H1 (cell line): Measurements from ENCODE around the gene SGSH. TPM values are rescaled to one million over a fixed set of nuclear protein-coding genes. Genes with fewer than 3 reads are reported as not detected.

Experiments used
- CTCF ChIA-PET: fragments of 300-600 bp; sonication (Branson Sonifier 250); formaldehyde crosslinking; loops from one replicate; lab custom pipeline; 2021; ENCODE audit not compliant: partially characterized antibody; lab: Charles Lee
- POLR2A ChIA-PET: fragments of 300-600 bp; sonication (Branson Sonifier 250); formaldehyde crosslinking; loops from one replicate; lab custom pipeline; 2021; ENCODE audit warnings: inconsistent platforms; ENCODE audit not compliant: partially characterized antibody; lab: Charles Lee
- DNase-seq, 2 experiments: peaks; one replicate each; pipeline versions ENCODE4 v3.0.0 to v3.0.0-alpha.2; 2010 to 2022; ENCODE audit warnings: low spot score in 2 of 2, low read depth in 1 of 2, mixed read lengths in 1 of 2
- FAIRE-seq: peaks from 2 replicates; lab custom pipeline; 2011; peaks lifted over from hg19 to GRCh38; lab: Jason Lieb, UNC
- H2AFZ ChIP-seq: 2 replicates; pipeline ENCODE4 v1.8.1; 2012; ENCODE audit warnings: low read length, inconsistent platforms
- H2AK5ac ChIP-seq: 2 replicates; pipeline ENCODE4 v1.6.1; 2013; ENCODE audit warnings: low read depth, low read length
- H2BK120ac ChIP-seq: replicated peaks from 2 replicates; pipeline ENCODE3; 2013; ENCODE audit warnings: low read depth, low read length, inconsistent platforms
- H2BK12ac ChIP-seq: 2 replicates; pipeline ENCODE4 v1.6.1; 2013; ENCODE audit warnings: low read depth, low read length
- H2BK15ac ChIP-seq: 2 replicates; pipeline ENCODE4 v1.6.1; 2013; ENCODE audit warnings: low read length
- H2BK20ac ChIP-seq: 2 replicates; pipeline ENCODE4 v1.6.1; 2013; ENCODE audit warnings: low read length
- H2BK5ac ChIP-seq: 2 replicates; pipeline ENCODE4 v1.6.1; 2013; ENCODE audit warnings: low read depth, low read length
- H3K14ac ChIP-seq: 2 replicates; pipeline ENCODE4 v1.6.1; 2013; ENCODE audit warnings: inconsistent platforms; ENCODE audit not compliant: insufficient read length
- H3K18ac ChIP-seq: 2 replicates; pipeline ENCODE4 v1.6.1; 2013; ENCODE audit warnings: low read length; ENCODE audit errors: extremely low read depth
- H3K23ac ChIP-seq: 2 replicates; pipeline ENCODE4 v1.6.1; 2013; ENCODE audit warnings: inconsistent platforms; ENCODE audit not compliant: insufficient read length
- H3K23me2 ChIP-seq: 2 replicates; pipeline ENCODE4 v1.6.1; 2013; ENCODE audit warnings: low read depth, low read length
- H3K27ac ChIP-seq: 2 replicates; pipeline ENCODE4 v1.6.1; 2011; ENCODE audit warnings: low read depth, low read length, inconsistent platforms
- H3K27me3 ChIP-seq, 4 experiments: replicated peaks in 1 of 4; 1 replicate in 1 of 4; 2 replicates in 3 of 4; pipeline versions ENCODE4 v1.6.1 to v1.8.1; 2011 to 2013; ENCODE audit warnings: low read length in 3 of 4, mild to moderate bottlenecking in 3 of 4, inconsistent platforms in 2 of 4, mixed read lengths in 2 of 4, moderate library complexity in 1 of 4; ENCODE audit not compliant: control insufficient read depth in 3 of 4, insufficient read depth in 3 of 4; ENCODE audit errors: extremely low read depth in 1 of 4
- H3K36me3 ChIP-seq, 4 experiments: 2 replicates each; pipeline versions ENCODE4 v1.6.1 to v1.8.1; 2011 to 2013; ENCODE audit warnings: mild to moderate bottlenecking in 4 of 4, low read length in 3 of 4, moderate library complexity in 2 of 4, control low read depth in 1 of 4, inconsistent platforms in 1 of 4; ENCODE audit not compliant: insufficient read depth in 4 of 4, control insufficient read depth in 2 of 4
- H3K4ac ChIP-seq: replicated peaks from 2 replicates; pipeline ENCODE3; 2013; ENCODE audit warnings: low read length, low read depth, mixed read lengths, inconsistent platforms; ENCODE audit not compliant: insufficient read length
- H3K4me1 ChIP-seq, 4 experiments: replicated peaks in 1 of 4; 1 replicate in 1 of 4; 2 replicates in 3 of 4; pipeline versions ENCODE4 v1.6.1 to v1.8.1; 2011 to 2013; ENCODE audit warnings: low read length in 3 of 4, inconsistent platforms in 2 of 4, mixed read lengths in 1 of 4; ENCODE audit not compliant: insufficient read depth in 4 of 4, control insufficient read depth in 3 of 4
- H3K4me2 ChIP-seq, 2 experiments: 2 replicates each; pipeline versions ENCODE4 v1.6.1 to v1.8.1; 2011 to 2013; ENCODE audit warnings: low read depth in 2 of 2, low read length in 2 of 2, control low read depth in 1 of 2, inconsistent platforms in 1 of 2, mild to moderate bottlenecking in 1 of 2; ENCODE audit not compliant: insufficient read depth in 1 of 2
- H3K4me3 ChIP-seq, 4 experiments: fragments of 200-600, 300-600 bp in 1 of 4; sonication (generic), shearing (Covaris generic), sonication (Bioruptor Twin) in 1 of 4; 2 replicates each; pipeline versions ENCODE4 v1.5.1 to v1.8.1; 2011 to 2016; ENCODE audit warnings: low read length in 4 of 4, low read depth in 3 of 4, control low read depth in 2 of 4, inconsistent platforms in 2 of 4, mild to moderate bottlenecking in 2 of 4, mixed read lengths in 1 of 4, moderate library complexity in 1 of 4; ENCODE audit not compliant: insufficient read depth in 2 of 4; ENCODE audit errors: extremely low read depth in 1 of 4
- H3K56ac ChIP-seq: replicated peaks from 2 replicates; pipeline ENCODE3; 2013; ENCODE audit warnings: low read depth, mild to moderate bottlenecking, mixed read lengths, low read length, inconsistent platforms; ENCODE audit not compliant: insufficient read length
- H3K79me1 ChIP-seq: 2 replicates; pipeline ENCODE4 v1.6.1; 2013; ENCODE audit warnings: low read depth, low read length, control low read depth
- H3K79me2 ChIP-seq, 2 experiments: 2 replicates each; pipeline versions ENCODE4 v1.6.1 to v1.8.1; 2012 to 2013; ENCODE audit warnings: low read length in 2 of 2, mild to moderate bottlenecking in 2 of 2, inconsistent platforms in 1 of 2; ENCODE audit not compliant: insufficient read depth in 2 of 2, control insufficient read depth in 1 of 2
- H3K9ac ChIP-seq, 4 experiments: replicated peaks in 1 of 4; 1 replicate in 1 of 4; 2 replicates in 3 of 4; pipeline versions ENCODE4 v1.6.1 to v1.8.1; 2011 to 2013; ENCODE audit warnings: low read depth in 3 of 4, low read length in 3 of 4, control low read depth in 2 of 4, mild to moderate bottlenecking in 2 of 4, moderate library complexity in 2 of 4, inconsistent platforms in 1 of 4; ENCODE audit errors: extremely low read depth in 1 of 4
- H3K9me3 ChIP-seq, 2 experiments: 2 replicates each; pipeline versions ENCODE4 v1.6.1 to v1.8.1; 2012 to 2013; ENCODE audit warnings: mild to moderate bottlenecking in 2 of 2, moderate library complexity in 2 of 2, control low read depth in 1 of 2, inconsistent platforms in 1 of 2, low read depth in 1 of 2, low read length in 1 of 2, mixed read lengths in 1 of 2; ENCODE audit not compliant: insufficient read depth in 2 of 2
- H4K20me1 ChIP-seq, 2 experiments: replicated peaks in 1 of 2; 2 replicates each; pipeline versions ENCODE3 to v1.8.1; 2011 to 2013; ENCODE audit warnings: inconsistent platforms in 2 of 2, low read length in 2 of 2, mild to moderate bottlenecking in 1 of 2; ENCODE audit not compliant: insufficient read depth in 2 of 2, control insufficient read depth in 1 of 2
- H4K5ac ChIP-seq: 2 replicates; pipeline ENCODE4 v1.6.1; 2013; ENCODE audit warnings: low read length, low read depth, mixed read lengths, inconsistent platforms; ENCODE audit not compliant: insufficient read length
- H4K8ac ChIP-seq: 2 replicates; pipeline ENCODE4 v1.8.0; 2013; ENCODE audit warnings: mild to moderate bottlenecking, moderate library complexity, low read length, inconsistent platforms; ENCODE audit not compliant: insufficient read depth; ENCODE audit errors: extremely low read depth
- H4K91ac ChIP-seq: replicated peaks from 2 replicates; pipeline ENCODE3; 2013; ENCODE audit warnings: low read length, mixed read lengths, inconsistent platforms; ENCODE audit not compliant: insufficient read length
- EZH2 ChIP-seq: fragments of 200-600 bp; sonication (generic); IDR thresholded peaks from 2 replicates; pipeline ENCODE4 v1.7.1; 2012; ENCODE audit warnings: low read depth, mild to moderate bottlenecking, moderate library complexity, low read length, inconsistent platforms; ENCODE audit not compliant: severe bottlenecking
- PHF8 ChIP-seq: fragments of 200-600 bp; sonication (generic); conservative IDR thresholded peaks from 2 replicates; pipeline ENCODE4 v1.7.1; 2012; ENCODE audit warnings: low read depth, mild to moderate bottlenecking, inconsistent platforms, low read length, moderate library complexity
- POU5F1 ChIP-seq: IDR thresholded peaks from 2 replicates; pipeline ENCODE4 v1.6.1; 2011; ENCODE audit warnings: low read depth, mild to moderate bottlenecking, low read length, moderate library complexity
- RXRA ChIP-seq: IDR thresholded peaks from 2 replicates; pipeline ENCODE4 v1.6.1; 2011; ENCODE audit warnings: low read depth, mild to moderate bottlenecking, low read length, moderate library complexity; ENCODE audit not compliant: insufficient read depth
- SIN3A ChIP-seq, 2 experiments: IDR thresholded peaks in 1 of 2; conservative IDR thresholded peaks in 1 of 2; 2 replicates each; pipeline ENCODE4 v1.6.1; 2011 to 2012; ENCODE audit warnings: low read length in 2 of 2, improper control_type of control experiment in 1 of 2, low read depth in 1 of 2, mild to moderate bottlenecking in 1 of 2
- TBP ChIP-seq: IDR thresholded peaks from 2 replicates; pipeline ENCODE4 v1.6.1; 2011; ENCODE audit warnings: low read depth, low read length, improper control_type of control experiment
- USF2 ChIP-seq: IDR thresholded peaks from 2 replicates; pipeline ENCODE4 v1.6.1; 2011; ENCODE audit warnings: low read length, improper control_type of control experiment
- YY1 ChIP-seq: IDR thresholded peaks from 2 replicates; pipeline ENCODE4 v1.6.1; 2011; ENCODE audit warnings: low read depth, mild to moderate bottlenecking, low read length
- WGBS, 2 experiments: shearing (Covaris generic) in 1 of 2; methylation state at CpG; one replicate each; pipeline versions ENCODE4 v1.1.6 to v1.1.7; 2013 to 2015; ENCODE audit warnings: low lambda C conversion rate in 2 of 2, mixed read lengths in 2 of 2, inconsistent platforms in 1 of 2, low coverage in 1 of 2, missing lambda C conversion rate in 1 of 2; ENCODE audit not compliant: insufficient replicate concordance in 2 of 2, insufficient coverage in 1 of 2, insufficient read length in 1 of 2; ENCODE audit errors: extremely low coverage in 1 of 2, missing lambda C conversion rate in 1 of 2; 5-methylcytosine and 5-hydroxymethylcytosine counted together
- polyA plus RNA-seq, 7 experiments: library from polyadenylated mRNA; depleted of rRNA in 3 of 7; stranded (reverse) in 5 of 7; unstranded in 2 of 7; fragments of >200 nt in 5 of 7; fragments of 200-250 nt in 2 of 7; gene quantifications; 1 replicate in 5 of 7; 2 replicates in 1 of 7; 4 replicates in 1 of 7; pipeline versions ENCODE4 v1.2.1 to v1.2.3, GENCODE V29; 2011 to 2013; ENCODE audit warnings: missing spikeins in 2 of 7, mixed read lengths in 2 of 7
- total RNA-seq: library from RNA; stranded (reverse); fragmentation: NEBNext Ultra II Directional; extraction: Animal tissue kit (Norgen Biotek cat#: 25700); gene quantifications from 2 replicates; pipeline ENCODE4 v1.2.1, GENCODE V29; 2021
- TF ChIP-seq, protein P1 (sequence below), 3 experiments: IDR thresholded peaks; 1 replicate in 2 of 3; 2 replicates in 1 of 3; pipeline versions ENCODE4 v1.5.1 to v1.6.1; 2011; ENCODE audit warnings: low read length in 3 of 3, mild to moderate bottlenecking in 3 of 3, inconsistent platforms in 2 of 3, low read depth in 1 of 3, moderate library complexity in 1 of 3; ENCODE audit not compliant: insufficient read depth in 1 of 3; ENCODE audit errors: control extremely low read depth in 1 of 3

The SGSH gene
- total and polyA plus RNA-seq, 2 of the 8 experiments (the other 6 are each of a cell fraction or from before 2014, with no cell fraction given), result 18.0 to 19.6 TPM

DNA sequence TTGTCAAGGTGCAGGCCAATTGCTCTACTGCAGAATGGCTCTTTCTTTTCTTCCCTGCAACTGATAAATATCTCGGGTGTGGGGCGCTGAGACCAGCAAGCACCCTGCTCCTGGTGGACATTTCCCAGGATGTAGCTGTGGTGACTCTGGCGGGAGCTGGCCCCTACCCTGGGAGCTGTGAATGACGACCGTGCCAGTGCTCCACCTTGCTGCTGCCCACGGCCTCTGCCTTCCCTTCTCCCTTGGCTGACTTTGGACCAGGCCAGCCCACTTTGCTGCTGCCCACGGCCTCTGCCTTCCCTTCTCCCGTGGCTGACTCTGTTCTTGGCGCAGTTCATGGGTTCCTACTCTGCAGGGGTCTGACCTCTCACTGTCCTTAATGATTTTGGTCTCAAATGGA, 34.2 kb downstream of the SGSH start:
- Histone ChIP-seq H4K5ac (no peak overlapping the region), H2BK20ac (no peak overlapping the region), H2BK12ac (no peak overlapping the region), H3K9ac (no peak overlapping the region), H3K4me2 (no peak overlapping the region), H2BK5ac (no peak overlapping the region), H3K14ac (no peak overlapping the region), H4K8ac (peak overlapping the region; percentile 39; the same call in 1 of the 2 replicates), H3K79me1 (no peaks in the 10 kb centered on the region; the same call in 1 of the 2 replicates), H3K79me2 (no peaks in the 10 kb centered on the region), H3K36me3 (no peaks in the 10 kb centered on the region), H2AK5ac (no peak overlapping the region), H4K91ac (no peak overlapping the region), H2BK15ac (no peak overlapping the region), H3K4ac (no peak overlapping the region), H3K27ac (no peak overlapping the region), H3K4me3 (no peak overlapping the region), H3K56ac (no peak overlapping the region), H2BK120ac (no peak overlapping the region), H3K23me2 (no peaks in the 10 kb centered on the region), H3K23ac (no peak overlapping the region), H3K18ac (no peak overlapping the region), H4K20me1 (no peaks in the 10 kb centered on the region), H3K9me3 (no peaks in the 10 kb centered on the region), H3K27me3 (no peaks in the 10 kb centered on the region), H2AFZ (no peak overlapping the region), H3K4me1 (no peaks in the 10 kb centered on the region)
- POLR2A ChIA-PET, result interaction anchor here (1.4 kb wide), 1 partner anchor 10 kb away, joined by 3 read pairs; no protein-coding TSS in a partner anchor
- no peak for FAIRE-seq
- CTCF ChIA-PET, result interaction anchor here (0.6 to 8.9 kb wide), 4 partner anchors 8 to 1765 kb away, joined by 3 to 73 read pairs (median 4); no protein-coding TSS in a partner anchor
- no peak for DNase-seq
- 92% methylated on average over 9 of the region's 9 CpGs; no CpG with 5 or more reads in 1 of the 2 experiments for WGBS, 2 experiments
- no peak for TF ChIP-seq SIN3A (conservative IDR thresholded peaks at IDR 0.05 in 1 of 2, IDR thresholded peaks at IDR 0.05 in 1 of 2; ENCODE audit: low read depth in 1 of 2, low read length in 2 of 2)
- TF ChIP-seq TBP, result no peak
- no peak for TF ChIP-seq PHF8
- TF ChIP-seq RXRA, result no peak
- TF ChIP-seq, protein P1, sequence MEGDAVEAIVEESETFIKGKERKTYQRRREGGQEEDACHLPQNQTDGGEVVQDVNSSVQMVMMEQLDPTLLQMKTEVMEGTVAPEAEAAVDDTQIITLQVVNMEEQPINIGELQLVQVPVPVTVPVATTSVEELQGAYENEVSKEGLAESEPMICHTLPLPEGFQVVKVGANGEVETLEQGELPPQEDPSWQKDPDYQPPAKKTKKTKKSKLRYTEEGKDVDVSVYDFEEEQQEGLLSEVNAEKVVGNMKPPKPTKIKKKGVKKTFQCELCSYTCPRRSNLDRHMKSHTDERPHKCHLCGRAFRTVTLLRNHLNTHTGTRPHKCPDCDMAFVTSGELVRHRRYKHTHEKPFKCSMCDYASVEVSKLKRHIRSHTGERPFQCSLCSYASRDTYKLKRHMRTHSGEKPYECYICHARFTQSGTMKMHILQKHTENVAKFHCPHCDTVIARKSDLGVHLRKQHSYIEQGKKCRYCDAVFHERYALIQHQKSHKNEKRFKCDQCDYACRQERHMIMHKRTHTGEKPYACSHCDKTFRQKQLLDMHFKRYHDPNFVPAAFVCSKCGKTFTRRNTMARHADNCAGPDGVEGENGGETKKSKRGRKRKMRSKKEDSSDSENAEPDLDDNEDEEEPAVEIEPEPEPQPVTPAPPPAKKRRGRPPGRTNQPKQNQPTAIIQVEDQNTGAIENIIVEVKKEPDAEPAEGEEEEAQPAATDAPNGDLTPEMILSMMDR (IDR thresholded peaks at IDR 0.05; ENCODE audit: control extremely low read depth in 1 of 3, insufficient read depth in 1 of 3, low read depth in 1 of 3, low read length in 3 of 3), result peak in 1 of 3 experiments; percentile 13; a peak in 1 of 4 replicates
- no peak for TF ChIP-seq USF2
- no peak for TF ChIP-seq POU5F1
- TF ChIP-seq YY1, result no peak
- no peak for TF ChIP-seq EZH2
